GM12878 (cell line): ENCODE data around the gene CCRL2. TPM values are rescaled to one million over a fixed set of nuclear protein-coding genes. Genes with fewer than 3 reads are reported as not detected.

ENCODE experiments used
- ATAC-seq: fragments of 200-7000 bp; cut with Tn5 transposase; 3 replicates; pipeline ENCODE4 v1.9.1; 2020; ENCODE audit warnings: mild to moderate bottlenecking, moderate library complexity
- BruUV-seq: library from RNA; stranded (reverse); fragments of 400-500 nt; replicated peaks from 2 replicates; lab custom pipeline; 2021; lab: Mats Ljungman, UMichigan
- CTCF ChIA-PET: fragments of 300-600 bp; sonication (Branson Sonifier 250); formaldehyde crosslinking; extraction: SDS; loops from one replicate; lab custom pipeline; 2021; ENCODE audit warnings: inconsistent platforms; lab: Yijun Ruan, JAX
- POLR2A ChIA-PET: fragments of 350-600 bp; formaldehyde crosslinking; extraction: SDS; loops from one replicate; lab custom pipeline; 2021; ENCODE audit warnings: inconsistent platforms; lab: Charles Lee
- RAD21 ChIA-PET: fragments of 300-600 bp; sonication (Branson Sonifier 250); formaldehyde crosslinking; loops from one replicate; lab custom pipeline; 2023; ENCODE audit warnings: antibody characterized with exemption; ENCODE audit not compliant: unreplicated experiment; lab: Charles Lee
- SMC1A ChIA-PET: fragments of 300-600 bp; sonication (Branson Sonifier 250); formaldehyde crosslinking; loops from one replicate; lab custom pipeline; 2023; ENCODE audit not compliant: unreplicated experiment, uncharacterized antibody; lab: Charles Lee
- DNase-seq: peaks from one replicate; pipeline ENCODE4 v3.0.0-alpha.2; 2011; ENCODE audit warnings: low read depth, low spot score
- FAIRE-seq: peaks from 3 replicates; lab custom pipeline; 2011; peaks lifted over from hg19 to GRCh38; lab: Jason Lieb, UNC
- H2AFZ ChIP-seq: 2 replicates; pipeline ENCODE4 v1.6.0; 2011; ENCODE audit warnings: low read depth, low read length, control low read depth; ENCODE audit not compliant: control insufficient read depth
- H3K27ac ChIP-seq: 2 replicates; pipeline ENCODE4 v1.5.1; 2011; ENCODE audit warnings: control low read depth; ENCODE audit not compliant: control insufficient read depth, insufficient read depth
- H3K27me3 ChIP-seq, 2 experiments: replicated peaks in 1 of 2; 2 replicates each; pipeline versions ENCODE4 v1.6.0 to v1.6.1; 2011; ENCODE audit warnings: low read length in 1 of 2; ENCODE audit not compliant: control insufficient read depth in 2 of 2, insufficient read depth in 2 of 2
- H3K36me3 ChIP-seq, 2 experiments: 2 replicates each; pipeline ENCODE4 v1.5.1; 2011; ENCODE audit warnings: low read length in 1 of 2; ENCODE audit not compliant: control insufficient read depth in 2 of 2, insufficient read depth in 2 of 2
- H3K4me1 ChIP-seq: 2 replicates; pipeline ENCODE4 v1.6.1; 2011; ENCODE audit warnings: mild to moderate bottlenecking, low read length, moderate library complexity, mixed read lengths; ENCODE audit not compliant: control insufficient read depth, insufficient read depth
- H3K4me2 ChIP-seq: 2 replicates; pipeline ENCODE4 v1.6.0; 2011; ENCODE audit warnings: control low read depth; ENCODE audit not compliant: control insufficient read depth, insufficient read depth
- H3K4me3 ChIP-seq: fragments of 200-600 bp; sonication (generic); 2 replicates; pipeline ENCODE4 v1.5.1; 2016
- H3K79me2 ChIP-seq: 2 replicates; pipeline ENCODE4 v1.6.0; 2011; ENCODE audit warnings: low read length; ENCODE audit not compliant: control insufficient read depth, insufficient read depth
- H3K9ac ChIP-seq: 2 replicates; pipeline ENCODE4 v1.8.0; 2011; ENCODE audit warnings: low read length, control low read depth, mixed read lengths; ENCODE audit not compliant: control insufficient read depth, insufficient read depth
- H3K9me3 ChIP-seq: replicated peaks from 3 replicates; pipeline ENCODE4 v1.5.1; 2011; ENCODE audit warnings: mild to moderate bottlenecking, low read length; ENCODE audit not compliant: control insufficient read depth, insufficient read depth
- H4K20me1 ChIP-seq: 2 replicates; pipeline ENCODE4 v1.6.0; 2011; ENCODE audit not compliant: control insufficient read depth, insufficient read depth
- CUX1 ChIP-seq: IDR thresholded peaks from 2 replicates; pipeline ENCODE4 v1.6.1; 2012; ENCODE audit warnings: improper control_type of control experiment, low read depth, low read length; ENCODE audit not compliant: insufficient replicate concordance
- ELK1 ChIP-seq: IDR thresholded peaks from 2 replicates; pipeline ENCODE4 v1.6.1; 2012; ENCODE audit warnings: low read depth, low read length, improper control_type of control experiment
- ETV6 ChIP-seq, 2 experiments: fragments of 450-650 bp in 1 of 2; IDR thresholded peaks in 1 of 2; conservative IDR thresholded peaks in 1 of 2; 2 replicates each; pipeline ENCODE4 v1.6.1; 2014; ENCODE audit warnings: antibody characterized with exemption in 1 of 2, borderline replicate concordance in 1 of 2, low read depth in 1 of 2, mild to moderate bottlenecking in 1 of 2, moderate library complexity in 1 of 2
- GATAD2B ChIP-seq: fragments of 450-650 bp; conservative IDR thresholded peaks from 2 replicates; pipeline ENCODE4 v1.6.1; 2017; ENCODE audit warnings: low read depth, mild to moderate bottlenecking, moderate library complexity
- JUND ChIP-seq: IDR thresholded peaks from 2 replicates; pipeline ENCODE4 v1.6.1; 2012; ENCODE audit warnings: low read depth, mild to moderate bottlenecking, low read length, improper control_type of control experiment, moderate library complexity
- KLF5 ChIP-seq: fragments of 450-650 bp; IDR thresholded peaks from 2 replicates; pipeline ENCODE4 v1.6.1; 2014; ENCODE audit warnings: mild to moderate bottlenecking; ENCODE audit not compliant: partially characterized antibody
- PML ChIP-seq: IDR thresholded peaks from 2 replicates; pipeline ENCODE4 v1.6.1; 2012; ENCODE audit warnings: low read length, inconsistent platforms
- WGBS: methylation state at CpG from one replicate; pipeline ENCODE4 v1.1.6; 2016; ENCODE audit warnings: low lambda C conversion rate; ENCODE audit not compliant: insufficient replicate concordance, insufficient coverage; ENCODE audit errors: missing lambda C conversion rate; 5-methylcytosine and 5-hydroxymethylcytosine counted together
- in situ Hi-C: fragments of 300-500 bp; cut with MboI; formaldehyde crosslinking; loops from 9 replicates; pipeline ENCODE4 v1.14.3; 2018; ENCODE audit warnings: mixed read lengths
- intact Hi-C: fragments of 100-400 bp; cut with micrococcal nuclease; formaldehyde crosslinking; loops from one replicate; pipeline ENCODE4 v1.14.2; 2022; ENCODE audit not compliant: unreplicated experiment
- polyA plus RNA-seq, 11 experiments: library from polyadenylated mRNA; depleted of rRNA in 4 of 11; unstranded in 6 of 11; stranded (reverse) in 5 of 11; fragments of >200 nt; fragmentation: Nextera tagmentation in 4 of 11; fragmentation: Illumina TruSeq in 1 of 11; extraction: Ambion mirVana in 4 of 11; extraction: Trizol in 1 of 11; gene quantifications; 1 replicate in 1 of 11; 2 replicates in 10 of 11; pipeline versions ENCODE4 v1.2.1 to v1.2.3, GENCODE V29; 2011 to 2016; ENCODE audit warnings: inconsistent platforms in 2 of 11, missing spikeins in 2 of 11, low read depth in 1 of 11
- total RNA-seq, 4 experiments: library from RNA; depleted of rRNA in 3 of 4; stranded (reverse); fragments of >200 nt in 3 of 4; fragmentation: Illumina TruSeq in 1 of 4; extraction: Trizol in 1 of 4; gene quantifications; 2 replicates each; pipeline versions ENCODE4 v1.2.1 to v1.2.3, GENCODE V29; 2013 to 2021

CCRL2 gene
- total and polyA plus RNA-seq, 10 of the 15 experiments (the other 5 are each of a cell fraction or from before 2014, with no cell fraction given), result 0.04 to 2.5 (median 1.8) TPM

- Histone ChIP-seq H3K4me1 (peaks cover 14% of the 10 kb centered on the region), H4K20me1 (no peaks in the 10 kb centered on the region), H3K36me3 (no peaks in the 10 kb centered on the region), H3K79me2 (no peaks in the 10 kb centered on the region), H2AFZ (no peak overlapping the region), H3K4me2 (peak overlapping the region; percentile 63), H3K4me3 (no peak overlapping the region), H3K27ac (peak overlapping the region; percentile 3; the same call in 1 of the 2 replicates), H3K27me3 (no peaks in the 10 kb centered on the region), H3K9ac (0 out of 2 replicates have a peak overlapping the region, but pooled peaks have one; percentile 18), H3K9me3 (no peaks in the 10 kb centered on the region)
- no peak for TF ChIP-seq ELK1
- 0 out of 2 replicates have a peak, but pooled peaks have one; percentile 10 for TF ChIP-seq PML
- ChIA-PET SMC1A (interaction anchor here (0.6 to 15.8 kb wide), 47 partner anchors 9 to 438 kb away, joined by 3 to 581 read pairs (median 7); partner anchors contain the start of genes CCR1 and CCR2), RAD21 (interaction anchor here (0.7 to 13.5 kb wide), 45 partner anchors 9 to 440 kb away, joined by 3 to 421 read pairs (median 6); partner anchors contain the start of genes CCR1, CCR2 and CXCR6), CTCF (interaction anchor here (0.6 to 21.1 kb wide), 48 partner anchors 9 to 432 kb away, joined by 3 to 714 read pairs (median 7); partner anchors contain the start of genes CCR1 and CCR3), POLR2A (interaction anchor here (0.6 to 5.9 kb wide), 14 partner anchors 9 to 677 kb away, joined by 3 to 22 read pairs (median 6); partner anchors contain the start of gene CCR1)
- 13% methylated on average over 4 of the region's 4 CpGs for WGBS
- no TSS peak for BruUV-seq
- DNase-seq (no peak), ATAC-seq (no peak), FAIRE-seq (no peak)
- intact Hi-C loops, result no loop called here
- in situ Hi-C loops, result no loop called here
These were observed 37.9 kb upstream of the CCRL2 start for GRCh38 chr3:46369151-46369550.

GRCh38 chr3:46369675-46370132 lies 37.4 kb upstream of the CCRL2 start:
- intact Hi-C loops, result loop anchor here (10.0 kb wide), 1 partner anchor 185 kb away; no protein-coding TSS in a partner anchor
- FAIRE-seq, result peak; percentile 88
- Histone ChIP-seq H3K4me3 (no peak overlapping the region), H3K9ac (no peak overlapping the region), H4K20me1 (no peaks in the 10 kb centered on the region), H3K27me3 (peaks cover 0 to 3% of the 10 kb centered on the region in 2 experiments; a peak in 2 of 4 replicates), H3K4me2 (peak overlapping the region; percentile 63), H3K27ac (0 out of 2 replicates have a peak overlapping the region, but pooled peaks have one; percentile 53), H3K36me3 (no peaks in the 10 kb centered on the region), H3K79me2 (no peaks in the 10 kb centered on the region), H3K9me3 (no peaks in the 10 kb centered on the region), H2AFZ (no peak overlapping the region), H3K4me1 (peaks cover 14% of the 10 kb centered on the region)
- in situ Hi-C loops, result loop anchor here (5.0 to 10.0 kb wide), 4 partner anchors 157 to 605 kb away; no protein-coding TSS in a partner anchor
- ChIA-PET RAD21 (interaction anchor here (0.6 to 13.5 kb wide), 42 partner anchors 9 to 489 kb away, joined by 3 to 421 read pairs (median 7); partner anchors contain the start of genes CCR1, CCR2 and CXCR6), SMC1A (interaction anchor here (0.6 to 15.8 kb wide), 43 partner anchors 8 to 488 kb away, joined by 3 to 581 read pairs (median 7); partner anchors contain the start of genes CCR1 and CCR2), CTCF (interaction anchor here (0.6 to 21.1 kb wide), 44 partner anchors 8 to 433 kb away, joined by 3 to 714 read pairs (median 7); partner anchors contain the start of genes CCR1 and CCR3), POLR2A (interaction anchor here (0.8 to 5.9 kb wide), 12 partner anchors 10 to 282 kb away, joined by 3 to 22 read pairs (median 6); partner anchors contain the start of gene CCR1)
- ATAC-seq, result peak; percentile 83
- DNase-seq, result no peak
- no TSS peak for BruUV-seq
- WGBS, result 1% methylated on average over 6 of the region's 6 CpGs
- no peak for TF ChIP-seq KLF5
- TF ChIP-seq ETV6 (conservative IDR thresholded peaks at IDR 0.05 in 1 of 2, IDR thresholded peaks at IDR 0.05 in 1 of 2; ENCODE audit: borderline replicate concordance in 1 of 2, low read depth in 1 of 2), result peak in 1 of 2 experiments; percentile 83; a peak in 2 of 4 replicates
- peak; percentile 43; the same call in 1 of the 2 replicates for TF ChIP-seq GATAD2B
- peak; percentile 42; the same call in 1 of the 2 replicates for TF ChIP-seq JUND
- TF ChIP-seq CUX1, result no peak
